ENCODE data around the gene APOBEC3G.

Gene APOBEC3G

GRCh38 chr22:39092111-39092862, 15.2 kb downstream of the APOBEC3G start:
- ATAC-seq: no peak

GRCh38 chr22:39094717-39095389, 17.8 kb downstream of the APOBEC3G start:
- no peak for ATAC-seq

- no peak for ATAC-seq
Observed at GRCh38 chr22:39095971-39096370, 18.9 kb downstream of the APOBEC3G start.

GRCh38 chr22:39097098-39098020, 20.3 kb downstream of the APOBEC3G start, which contains the start of gene APOBEC3H:
Gene APOBEC3H (plus strand): TSS chr22:39097244. CDS start chr22:39100279, 3,035 bp downstream.
- ATAC-seq: no peak

- no peak for ATAC-seq
Observed at GRCh38 chr22:39098026-39098425, 21.0 kb downstream of the APOBEC3G start.

- no peak for ATAC-seq
Observed at GRCh38 chr22:39098576-39098975, 21.5 kb downstream of the APOBEC3G start.

- ATAC-seq: no peak
Observed at GRCh38 chr22:39101226-39101625, 24.2 kb downstream of the APOBEC3G start.

GRCh38 chr22:39103431-39103830, 26.4 kb downstream of the APOBEC3G start:
- ATAC-seq: no peak

- no peak for ATAC-seq
Observed at GRCh38 chr22:39106326-39106725, 29.3 kb downstream of the APOBEC3G start.

GRCh38 chr22:39108487-39108886, 31.4 kb downstream of the APOBEC3G start:
- ATAC-seq: no peak

GRCh38 chr22:39109361-39109760, 32.3 kb downstream of the APOBEC3G start:
- no peak for ATAC-seq

GRCh38 chr22:39110631-39111561, 33.8 kb downstream of the APOBEC3G start:
- no peak for ATAC-seq

GRCh38 chr22:39114112-39114511, 37.0 kb downstream of the APOBEC3G start:
- ATAC-seq: no peak

- ATAC-seq: no peak
Observed at GRCh38 chr22:39115570-39115969, 38.5 kb downstream of the APOBEC3G start.

GRCh38 chr22:39115977-39116621, 39.0 kb downstream of the APOBEC3G start:
- peak; percentile 36 to 41 for ATAC-seq

GRCh38 chr22:39117585-39118191, 40.6 kb downstream of the APOBEC3G start:
- ATAC-seq: peak; percentile 80 to 82

- no peak for ATAC-seq
Observed at GRCh38 chr22:39120983-39121382, 43.9 kb downstream of the APOBEC3G start.

- ATAC-seq: no peak
Observed at GRCh38 chr22:39122772-39123470, 45.8 kb downstream of the APOBEC3G start.

- ATAC-seq: no peak
Observed at GRCh38 chr22:39123751-39124581, 46.9 kb downstream of the APOBEC3G start.
